ENCODE data around the gene BICRA. TPM values are rescaled to one million over a fixed set of nuclear protein-coding genes. Genes with fewer than 3 reads are reported as not detected.
A peak's percentile ranks its signal among the peaks of the same experiment; 100 is the strongest.
"Not testable (repeated sequence)": the region's sequence is repeated elsewhere in the genome, so short reads cannot be mapped to it uniquely, and the experiment has no call there.

The BICRA gene
- polyA plus RNA-seq, 3 donors: 10.2 to 16.6 (median 16.5) TPM

DNA sequence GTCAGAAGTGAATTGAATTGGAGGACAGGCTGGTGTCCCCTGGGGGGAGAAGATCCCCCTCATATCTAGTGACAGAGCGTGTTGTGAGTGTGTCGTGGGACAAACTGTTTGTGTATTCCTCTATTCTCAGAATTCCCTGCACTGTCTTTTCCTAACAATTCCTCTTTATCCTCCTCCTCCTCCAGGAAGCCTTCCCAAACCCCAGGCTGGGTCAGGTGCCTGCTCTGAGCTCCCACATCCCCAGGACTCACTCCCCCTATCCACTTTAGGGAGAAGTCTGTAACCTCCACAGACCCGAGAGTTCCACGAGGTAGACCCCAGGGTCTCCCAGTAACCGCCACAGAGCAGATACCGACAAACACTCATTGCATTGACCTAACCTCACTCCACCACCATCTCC lies 15.1 kb upstream of the BICRA start:
- DNase-seq (ENCODE audit: extremely low read depth in 1 of 11, low read depth in 9 of 11, low spot score in 4 of 11): no peak

- no peak for DNase-seq (ENCODE audit: extremely low read depth in 1 of 11, low read depth in 9 of 11, low spot score in 4 of 11)
Observed at GRCh38 chr19:47595944-47596343, 13.0 kb upstream of the BICRA start.

GRCh38 chr19:47598407-47599349 lies 10.3 kb upstream of the BICRA start:
- DNase-seq (ENCODE audit: extremely low read depth in 1 of 11, low read depth in 9 of 11, low spot score in 4 of 11): peak in 2 of 11 donors; percentile 72 to 81

- not testable (repeated sequence) for DNase-seq (ENCODE audit: extremely low read depth in 1 of 11, low read depth in 9 of 11, low spot score in 4 of 11)
Observed at GRCh38 chr19:47599671-47600245, 9.2 kb upstream of the BICRA start.

- peak; percentile 97 to 99 (median 98) for DNase-seq (ENCODE audit: extremely low read depth in 1 of 11, low read depth in 9 of 11, low spot score in 4 of 11)
Observed at GRCh38 chr19:47600246-47601179, 8.4 kb upstream of the BICRA start.

DNA sequence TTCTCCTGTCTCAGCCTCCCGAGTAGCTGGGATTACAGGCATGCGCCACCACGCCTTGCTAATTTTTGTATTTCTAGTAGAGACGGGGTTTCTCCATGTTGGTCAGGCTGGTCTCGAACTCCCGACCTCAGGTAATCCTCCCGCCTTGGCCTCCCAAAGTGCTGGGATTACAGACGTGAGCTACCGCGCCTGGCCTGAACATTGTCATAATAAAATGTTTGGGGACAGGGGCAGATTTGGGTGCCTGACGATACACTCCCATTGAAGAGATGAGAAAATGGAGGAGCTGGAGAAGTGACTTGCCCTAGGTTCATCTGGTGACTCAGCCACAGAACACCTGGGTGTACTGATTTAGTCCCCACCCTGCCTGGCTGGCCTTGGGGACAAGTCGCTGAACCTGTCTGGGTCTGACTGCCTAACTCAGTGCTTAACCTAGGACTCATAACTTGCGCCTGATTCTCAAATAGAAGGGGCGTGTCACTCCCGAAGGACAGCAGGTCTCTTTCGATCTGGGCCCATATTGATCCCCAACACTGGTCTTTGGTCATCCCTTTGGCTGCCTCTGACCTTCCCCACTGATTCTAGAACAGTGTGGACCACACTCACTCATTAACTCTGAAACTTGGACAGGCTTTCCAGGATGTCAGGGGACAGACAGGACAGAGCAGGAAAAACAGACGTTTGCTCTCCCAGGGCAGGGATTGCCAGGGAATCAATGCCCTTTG lies 7.6 kb upstream of the BICRA start:
- DNase-seq (ENCODE audit: extremely low read depth in 1 of 11, low read depth in 9 of 11, low spot score in 4 of 11): no peak

GRCh38 chr19:47603706-47604565 lies 5.0 kb upstream of the BICRA start:
- no peak for DNase-seq (ENCODE audit: extremely low read depth in 1 of 11, low read depth in 9 of 11, low spot score in 4 of 11)

- DNase-seq (ENCODE audit: extremely low read depth in 1 of 11, low read depth in 9 of 11, low spot score in 4 of 11): no peak
Observed at GRCh38 chr19:47607564-47608073, 1.3 kb upstream of the BICRA start.

GRCh38 chr19:47608074-47608918 lies 638 bp upstream of the BICRA start:
- peak; percentile 84 to 96 (median 93) for DNase-seq (ENCODE audit: extremely low read depth in 1 of 11, low read depth in 9 of 11, low spot score in 4 of 11)

DNA sequence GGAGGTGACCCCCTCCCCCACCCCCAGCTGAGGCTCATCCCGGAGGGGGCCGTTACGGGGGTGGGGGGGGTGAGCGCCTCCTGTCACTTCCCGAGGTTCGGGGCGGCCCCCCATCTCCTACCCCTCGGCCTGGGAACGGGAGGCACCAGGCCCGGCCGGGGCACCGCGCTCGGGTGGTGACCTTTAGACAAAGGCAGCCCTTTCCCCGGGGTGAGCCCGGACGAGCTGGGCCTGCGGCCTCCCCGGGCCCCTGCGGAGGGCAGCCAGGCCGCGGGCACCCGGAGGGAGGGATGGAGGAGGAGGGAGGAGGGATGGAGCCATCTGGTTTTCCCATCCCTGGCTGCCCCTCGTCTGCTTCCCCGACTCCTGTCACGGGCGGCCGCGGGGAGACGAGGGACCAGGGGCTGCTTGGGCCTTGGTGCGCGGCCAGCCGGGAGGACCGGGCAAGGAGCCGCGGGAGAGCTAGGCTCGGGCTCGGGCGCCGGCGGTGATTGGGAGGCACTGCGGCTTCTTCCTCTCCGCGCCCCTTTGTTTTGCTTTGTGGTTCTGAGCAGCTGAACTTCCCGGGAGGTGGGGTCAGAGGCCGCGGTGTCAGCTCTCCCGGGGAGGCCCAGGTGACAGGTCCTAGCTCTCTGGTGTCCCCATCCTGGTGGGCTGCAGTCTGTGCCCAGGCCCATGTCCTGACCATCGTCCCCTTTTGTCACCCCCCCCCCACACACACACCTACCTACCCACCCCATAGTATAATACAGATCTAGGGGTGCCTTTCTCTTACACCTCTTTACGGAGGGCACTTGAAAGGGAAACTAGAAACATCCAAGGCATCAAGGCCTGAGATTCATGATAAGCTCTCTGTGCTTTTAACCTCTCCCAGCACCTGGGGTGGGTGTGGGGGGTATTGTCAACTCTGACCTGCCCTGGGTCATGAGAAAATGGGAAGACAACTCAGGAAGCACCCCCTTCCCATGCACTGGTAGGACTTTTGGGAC lies 1.3 kb downstream of the BICRA start:
- peak in 1 of 11 donors; percentile 17 for DNase-seq (ENCODE audit: extremely low read depth in 1 of 11, low read depth in 9 of 11, low spot score in 4 of 11)

- no peak for DNase-seq (ENCODE audit: extremely low read depth in 1 of 11, low read depth in 9 of 11, low spot score in 4 of 11)
Observed at GRCh38 chr19:47610902-47611301, 2.0 kb downstream of the BICRA start.

DNA sequence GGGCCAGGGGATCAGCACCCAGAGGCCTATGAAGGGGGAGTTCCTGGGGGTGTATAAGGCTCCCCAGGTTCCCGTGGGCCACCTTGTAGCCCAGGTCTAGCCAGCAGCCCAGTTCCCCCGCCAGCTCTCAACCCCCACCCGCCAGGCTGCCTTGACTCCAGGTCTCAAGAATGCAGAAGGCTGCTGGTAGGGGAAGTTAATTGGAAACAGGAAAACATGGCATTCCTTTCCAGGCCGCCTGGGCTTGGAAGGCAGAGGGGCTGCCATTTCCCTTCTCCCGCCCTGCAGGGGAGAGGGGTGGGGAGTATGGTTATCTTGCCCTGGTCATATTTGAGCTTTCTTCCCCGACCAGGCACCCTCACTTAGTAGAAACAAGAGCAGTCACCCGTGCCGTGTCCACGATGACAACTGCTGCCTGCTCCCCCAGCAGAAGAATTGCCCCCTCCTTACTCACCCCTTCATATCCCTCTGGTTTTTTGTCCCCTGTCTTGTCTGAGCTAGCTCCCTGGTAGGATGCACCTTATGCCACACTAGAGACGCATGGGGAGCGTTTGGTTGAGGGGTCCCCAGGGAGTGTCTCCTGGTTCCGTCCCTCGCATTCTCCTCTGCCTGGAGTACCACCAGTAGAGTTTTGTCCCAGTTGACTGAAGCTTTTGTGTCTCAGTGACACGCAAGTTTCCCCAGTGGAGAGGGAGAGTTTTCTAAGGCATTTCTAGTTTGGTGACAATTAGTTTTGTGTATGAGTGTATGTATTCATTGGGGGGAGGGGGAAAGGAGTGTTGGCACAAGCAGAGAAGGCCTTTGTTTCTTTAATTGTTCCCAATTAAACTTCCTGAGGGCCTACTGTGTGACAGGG lies 4.5 kb downstream of the BICRA start:
- peak in 2 of 11 donors; percentile 50 to 71 for DNase-seq (ENCODE audit: extremely low read depth in 1 of 11, low read depth in 9 of 11, low spot score in 4 of 11)

DNA sequence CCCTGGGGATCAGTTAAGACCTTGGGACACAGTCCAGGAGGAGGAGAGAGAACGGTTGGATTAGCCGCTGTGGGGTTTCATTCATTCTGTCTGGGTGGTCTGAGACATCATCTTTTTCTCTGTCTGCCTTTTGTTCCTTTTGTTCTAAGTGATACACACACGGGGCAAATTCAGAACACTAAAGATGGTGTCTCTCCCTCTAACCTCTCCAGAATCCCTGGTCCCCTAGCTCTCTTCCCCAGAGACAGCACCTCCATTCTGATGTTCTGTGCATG lies 5.0 kb downstream of the BICRA start:
- DNase-seq (ENCODE audit: extremely low read depth in 1 of 11, low read depth in 9 of 11, low spot score in 4 of 11): no peak

GRCh38 chr19:47614559-47614958 lies 5.6 kb downstream of the BICRA start:
- DNase-seq (ENCODE audit: extremely low read depth in 1 of 11, low read depth in 9 of 11, low spot score in 4 of 11): no peak

- no peak for DNase-seq (ENCODE audit: extremely low read depth in 1 of 11, low read depth in 9 of 11, low spot score in 4 of 11)
Observed at GRCh38 chr19:47615230-47615629, 6.3 kb downstream of the BICRA start.

All from renal cortex interstitium (tissue), 11 donors.